HK-2 (cell line): ENCODE results near the gene PRR7.
"Not testable (repeated sequence)": the region's sequence is repeated elsewhere in the genome, so short reads cannot be mapped to it uniquely, and the experiment has no call there.

ENCODE experiments used
- DNase-seq: peaks from one replicate; pipeline ENCODE4 v3.0.0-alpha.2; 2018; ENCODE audit not compliant: unreplicated experiment

The PRR7 gene

GRCh38 chr5:177446200-177447065 lies at the start of gene PRR7:
Gene PRR7, plus strand, starts transcription at chr5:177446814. Its CDS starts 8,254 bp downstream, at chr5:177455068.
- peak; percentile 42 for DNase-seq

GRCh38 chr5:177397875-177398390 lies 48.7 kb upstream of the PRR7 start:
- no peak for DNase-seq

GRCh38 chr5:177399997-177400868 lies 46.4 kb upstream of the PRR7 start, which contains the start of gene PFN3:
Gene PFN3, minus strand, starts transcription at chr5:177400661. Its CDS starts 85 bp downstream, at chr5:177400576.
- DNase-seq: no peak

- DNase-seq: peak; percentile 79
These were observed 44.2 kb upstream of the PRR7 start for GRCh38 chr5:177402271-177403043.

- DNase-seq: peak; percentile 65
These were observed 43.4 kb upstream of the PRR7 start for GRCh38 chr5:177403102-177403791.

- DNase-seq: peak; percentile 77
These were observed 42.6 kb upstream of the PRR7 start for GRCh38 chr5:177403792-177404640.

GRCh38 chr5:177404641-177405179 lies 41.9 kb upstream of the PRR7 start:
- DNase-seq: no peak

GRCh38 chr5:177405312-177405711 lies 41.3 kb upstream of the PRR7 start:
- no peak for DNase-seq

GRCh38 chr5:177405805-177406204 lies 40.8 kb upstream of the PRR7 start:
- no peak for DNase-seq

- no peak for DNase-seq
These were observed 37.4 kb upstream of the PRR7 start, which contains the start of gene F12 for GRCh38 chr5:177409043-177409801. Gene F12, minus strand, starts transcription at chr5:177409564. Its CDS starts 37 bp downstream, at chr5:177409527.

GRCh38 chr5:177410575-177410974 lies 36.0 kb upstream of the PRR7 start:
- DNase-seq: no peak

GRCh38 chr5:177412603-177413233 lies 33.9 kb upstream of the PRR7 start:
- no peak for DNase-seq

- no peak for DNase-seq
These were observed 32.1 kb upstream of the PRR7 start for GRCh38 chr5:177414481-177414880.

GRCh38 chr5:177417081-177417480 lies 29.5 kb upstream of the PRR7 start:
- not testable (repeated sequence) for DNase-seq

GRCh38 chr5:177419046-177419445 lies 27.6 kb upstream of the PRR7 start:
- DNase-seq: no peak

GRCh38 chr5:177420472-177420871 lies 26.1 kb upstream of the PRR7 start:
- DNase-seq: not testable (repeated sequence)

GRCh38 chr5:177421062-177421798 lies 25.4 kb upstream of the PRR7 start:
- DNase-seq: no peak

- no peak for DNase-seq
These were observed 22.9 kb upstream of the PRR7 start for GRCh38 chr5:177423671-177424070.
